Colonic mucosa (tissue), 4 donors: ENCODE results near the gene GNLY. TPM values are rescaled to one million over a fixed set of nuclear protein-coding genes. Genes with fewer than 3 reads are reported as not detected.

Experiments used
- DNase-seq: peaks from one replicate; pipeline ENCODE4 v3.0.0-alpha.2; 2020
- H3K27ac ChIP-seq: fragments of 200-600 bp; one replicate; pipeline ENCODE4 v1.8.0; 2021
- H3K27me3 ChIP-seq: fragments of 200-600 bp; one replicate; pipeline ENCODE4 v1.8.0; 2021
- H3K36me3 ChIP-seq: fragments of 200-600 bp; one replicate; pipeline ENCODE4 v1.8.0; 2021
- H3K4me1 ChIP-seq: fragments of 200-600 bp; one replicate; pipeline ENCODE4 v1.8.0; 2021; ENCODE audit warnings: mild to moderate bottlenecking
- H3K4me3 ChIP-seq: fragments of 200-600 bp; one replicate; pipeline ENCODE4 v1.8.0; 2021
- H3K9ac ChIP-seq, 2 donors: one replicate each; pipeline ENCODE4 v1.7.0; 2013; ENCODE audit warnings: control low read depth in 2 of 2, low read depth in 2 of 2, low read length in 2 of 2
- H3K9me3 ChIP-seq: fragments of 200-600 bp; one replicate; pipeline ENCODE4 v1.8.0; 2021
- intact Hi-C: fragments of 100-400 bp; cut with DNase I; formaldehyde crosslinking; loops from one replicate; pipeline ENCODE4 v1.14.1; 2022
- total RNA-seq, 2 donors: library from RNA; stranded (reverse); fragmentation: NEBNext Ultra II Directional in 1 of 2; extraction: Animal tissue kit (Norgen Biotek cat#: 25700) in 1 of 2; gene quantifications; one replicate each; pipeline ENCODE4 v1.2.1, GENCODE V29; 2021
- TF ChIP-seq, protein P1 (sequence below): fragments of 200-600 bp; IDR thresholded peaks from one replicate; pipeline ENCODE4 v1.8.0; 2022; ENCODE audit warnings: antibody characterized with exemption, mild to moderate bottlenecking
- donor health status: healthy.
- donor health status: DM: no; HTN: no; CAD: no.
- donor health status: DM: no; HTN: no; CAD: no.

The GNLY gene
- total RNA-seq, 2 donors from 2014 or later, result 0.32 to 4.7 TPM

DNA sequence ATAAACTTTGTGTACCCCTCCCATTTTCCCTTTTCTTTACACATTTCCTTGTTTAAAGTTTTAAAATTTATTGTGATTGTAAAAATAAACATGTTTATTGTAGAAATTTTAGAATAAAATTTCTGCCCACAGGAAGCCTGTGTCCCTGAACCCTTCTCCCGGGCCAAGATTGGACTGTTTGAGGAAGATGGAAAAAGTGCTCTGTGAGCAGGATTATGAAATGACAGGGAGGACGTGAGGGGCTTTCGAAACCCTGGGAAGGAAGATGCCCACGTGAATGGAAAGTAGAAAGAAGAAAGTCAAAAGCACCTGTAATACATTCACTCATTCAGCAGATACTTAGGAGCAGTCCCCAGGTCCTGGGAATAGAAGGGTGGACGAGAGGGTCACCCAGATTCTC is 34.2 kb downstream of the GNLY start:
- TF ChIP-seq, protein P1, sequence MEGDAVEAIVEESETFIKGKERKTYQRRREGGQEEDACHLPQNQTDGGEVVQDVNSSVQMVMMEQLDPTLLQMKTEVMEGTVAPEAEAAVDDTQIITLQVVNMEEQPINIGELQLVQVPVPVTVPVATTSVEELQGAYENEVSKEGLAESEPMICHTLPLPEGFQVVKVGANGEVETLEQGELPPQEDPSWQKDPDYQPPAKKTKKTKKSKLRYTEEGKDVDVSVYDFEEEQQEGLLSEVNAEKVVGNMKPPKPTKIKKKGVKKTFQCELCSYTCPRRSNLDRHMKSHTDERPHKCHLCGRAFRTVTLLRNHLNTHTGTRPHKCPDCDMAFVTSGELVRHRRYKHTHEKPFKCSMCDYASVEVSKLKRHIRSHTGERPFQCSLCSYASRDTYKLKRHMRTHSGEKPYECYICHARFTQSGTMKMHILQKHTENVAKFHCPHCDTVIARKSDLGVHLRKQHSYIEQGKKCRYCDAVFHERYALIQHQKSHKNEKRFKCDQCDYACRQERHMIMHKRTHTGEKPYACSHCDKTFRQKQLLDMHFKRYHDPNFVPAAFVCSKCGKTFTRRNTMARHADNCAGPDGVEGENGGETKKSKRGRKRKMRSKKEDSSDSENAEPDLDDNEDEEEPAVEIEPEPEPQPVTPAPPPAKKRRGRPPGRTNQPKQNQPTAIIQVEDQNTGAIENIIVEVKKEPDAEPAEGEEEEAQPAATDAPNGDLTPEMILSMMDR, result no peak
- no peak overlapping the region for H3K9ac ChIP-seq
- H3K27ac ChIP-seq, result no peak overlapping the region
- intact Hi-C loops, result loop anchor here (2.0 kb wide), 1 partner anchor 86 kb away; no protein-coding TSS in a partner anchor
- no peak overlapping the region for H3K4me3 ChIP-seq
- no peaks in the 10 kb centered on the region for H3K9me3 ChIP-seq
- H3K27me3 ChIP-seq, result no peaks in the 10 kb centered on the region
- H3K4me1 ChIP-seq, result no peaks in the 10 kb centered on the region
- H3K36me3 ChIP-seq, result no peaks in the 10 kb centered on the region
- no peak for DNase-seq

DNA sequence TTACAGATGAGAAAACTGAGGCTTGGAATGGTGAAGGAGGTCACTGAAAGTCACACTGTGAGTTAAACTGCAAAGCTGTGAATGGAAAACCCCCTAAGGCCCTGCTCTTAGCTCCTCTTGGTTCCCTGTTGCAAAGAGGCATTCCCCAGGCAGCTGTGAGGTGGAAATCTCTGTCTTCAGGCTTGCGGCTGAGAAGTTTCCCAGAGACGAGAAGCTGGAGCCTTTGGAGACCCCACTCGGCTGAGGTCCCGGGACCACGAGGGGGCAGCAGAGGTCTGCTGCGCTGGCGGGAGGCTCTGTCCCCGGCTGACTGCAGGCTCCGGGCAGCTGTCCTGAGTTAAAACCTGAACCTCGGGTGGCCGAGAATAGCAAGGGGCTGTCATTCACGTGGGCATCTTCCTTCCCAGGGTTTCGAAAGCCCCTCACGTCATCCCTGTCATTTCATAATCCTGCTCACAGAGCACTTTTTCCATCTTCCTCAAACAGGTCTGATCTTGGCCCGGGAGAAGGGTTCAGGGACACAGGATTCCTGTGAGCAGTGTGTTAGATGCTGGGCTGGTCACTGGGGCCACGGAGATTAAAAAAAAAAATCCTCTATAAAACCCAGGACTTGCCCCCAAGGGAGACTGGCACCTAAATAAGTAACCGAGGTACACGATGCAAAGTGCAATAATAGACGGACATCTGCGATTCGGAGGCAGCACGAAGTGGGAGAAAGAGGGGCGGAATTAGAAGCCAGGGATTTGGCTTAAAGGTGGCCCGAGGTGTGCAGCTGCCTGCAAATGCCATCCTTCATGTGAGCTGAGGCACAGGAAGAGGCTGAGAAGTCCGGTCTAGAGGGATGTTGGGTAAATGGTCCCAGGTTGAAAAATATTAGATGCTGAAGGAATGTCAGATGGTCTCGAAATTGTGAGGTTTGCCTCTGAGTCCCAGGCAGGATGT is 35.0 kb downstream of the GNLY start:
- no peak overlapping the region for H3K9ac ChIP-seq

GRCh38 chr2:85729825-85730510 is 35.8 kb downstream of the GNLY start:
- no peak for DNase-seq
- H3K36me3 ChIP-seq, result no peaks in the 10 kb centered on the region
- no peaks in the 10 kb centered on the region for H3K27me3 ChIP-seq
- H3K4me3 ChIP-seq, result no peak overlapping the region
- no peak overlapping the region for H3K9ac ChIP-seq
- intact Hi-C loops, result loop anchor here (2.0 to 10.0 kb wide), 2 partner anchors 85 to 345 kb away; no protein-coding TSS in a partner anchor
- TF ChIP-seq, protein P1, result no peak
- H3K4me1 ChIP-seq, result no peaks in the 10 kb centered on the region
- no peak overlapping the region for H3K27ac ChIP-seq
- no peaks in the 10 kb centered on the region for H3K9me3 ChIP-seq

More for the DNA sequence above, 35.0 kb downstream of the GNLY start:
- Histone ChIP-seq H3K27ac (no peak overlapping the region), H3K27me3 (no peaks in the 10 kb centered on the region), H3K4me3 (no peak overlapping the region), H3K36me3 (no peaks in the 10 kb centered on the region), H3K4me1 (no peaks in the 10 kb centered on the region), H3K9me3 (no peaks in the 10 kb centered on the region)
- TF ChIP-seq, protein P1, result peak; percentile 93
- DNase-seq, result peak; percentile 86
- intact Hi-C loops, result loop anchor here (2.0 kb wide), 1 partner anchor 86 kb away; no protein-coding TSS in a partner anchor

DNA sequence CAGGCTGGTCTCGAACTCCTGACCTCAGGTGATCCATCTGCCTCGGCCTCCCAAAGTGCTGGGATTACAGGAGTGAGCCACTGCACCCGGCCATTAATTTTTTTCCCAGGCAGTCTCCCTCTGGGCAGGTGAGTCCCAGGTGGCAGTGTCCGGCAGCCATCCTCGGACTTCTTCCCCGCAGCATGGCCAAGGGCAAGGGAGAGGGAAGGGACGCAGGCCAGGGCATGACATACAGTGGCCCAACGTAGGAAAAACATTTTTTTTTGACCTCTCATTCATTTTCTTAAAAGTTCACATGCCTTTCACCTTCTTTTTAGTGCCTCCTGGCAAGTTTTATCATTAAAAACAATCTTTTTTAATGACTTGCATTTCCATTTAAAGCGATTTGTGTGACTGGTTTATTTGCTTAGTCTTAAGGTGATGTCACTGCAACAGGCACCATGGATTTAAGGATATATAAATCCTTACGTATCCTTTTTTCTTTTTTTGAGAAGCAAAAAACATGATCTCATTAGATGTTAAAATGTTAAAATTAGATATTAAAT is 36.6 kb downstream of the GNLY start:
- TF ChIP-seq, protein P1, result no peak
- H3K36me3 ChIP-seq, result no peaks in the 10 kb centered on the region
- H3K9me3 ChIP-seq, result no peaks in the 10 kb centered on the region
- no peak overlapping the region for H3K9ac ChIP-seq
- DNase-seq, result no peak
- intact Hi-C loops, result loop anchor here (10.0 kb wide), 1 partner anchor 344 kb away; no protein-coding TSS in a partner anchor
- H3K4me1 ChIP-seq, result no peaks in the 10 kb centered on the region
- H3K4me3 ChIP-seq, result no peak overlapping the region
- H3K27ac ChIP-seq, result no peak overlapping the region
- no peaks in the 10 kb centered on the region for H3K27me3 ChIP-seq

- intact Hi-C loops, result loop anchor here (10.0 kb wide), 1 partner anchor 343 kb away; no protein-coding TSS in a partner anchor
- Histone ChIP-seq H3K4me3 (no peak overlapping the region), H3K4me1 (no peaks in the 10 kb centered on the region), H3K36me3 (no peaks in the 10 kb centered on the region), H3K27me3 (no peaks in the 10 kb centered on the region), H3K9ac (no peak overlapping the region), H3K27ac (no peak overlapping the region), H3K9me3 (no peaks in the 10 kb centered on the region)
- DNase-seq, result no peak
- TF ChIP-seq, protein P1, result no peak
These were observed 37.4 kb downstream of the GNLY start for GRCh38 chr2:85731606-85732005.
